Kidney (tissue), 14 donors: ENCODE results near the gene RPS6KA4. TPM values are rescaled to one million over a fixed set of nuclear protein-coding genes. Genes with fewer than 3 reads are reported as not detected.

ENCODE experiments used
- DNase-seq, 5 donors: peaks; one replicate each; pipeline ENCODE4 v3.0.0-alpha.2; 2013 to 2020
- FAIRE-seq: peaks from 2 replicates; lab custom pipeline; 2012; peaks lifted over from hg19 to GRCh38; lab: Jason Lieb, UNC
- H3K27ac ChIP-seq, 2 donors: one replicate each; pipeline ENCODE4 v1.7.0; 2013; ENCODE audit warnings: low read depth in 2 of 2, low read length in 2 of 2, inconsistent platforms in 1 of 2
- H3K27me3 ChIP-seq: one replicate; pipeline ENCODE4 v1.7.1; 2013; ENCODE audit warnings: low read length, inconsistent platforms; ENCODE audit not compliant: control insufficient read depth, insufficient read depth
- H3K36me3 ChIP-seq, 3 donors: one replicate each; pipeline versions ENCODE4 v1.7.0 to v1.7.1; 2013; ENCODE audit warnings: low read length in 3 of 3, control low read depth in 1 of 3, inconsistent platforms in 1 of 3; ENCODE audit not compliant: insufficient read depth in 3 of 3, control insufficient read depth in 2 of 3
- H3K4me1 ChIP-seq, 3 donors: one replicate each; pipeline versions ENCODE4 v1.7.0 to v1.7.1; 2013; ENCODE audit warnings: low read length in 3 of 3, inconsistent platforms in 1 of 3, low read depth in 1 of 3; ENCODE audit not compliant: control insufficient read depth in 2 of 3, insufficient read depth in 2 of 3
- H3K4me3 ChIP-seq, 3 donors: one replicate each; pipeline versions ENCODE4 v1.7.0 to v1.8.1; 2013; ENCODE audit warnings: low read length in 3 of 3, control low read depth in 1 of 3, inconsistent platforms in 1 of 3
- H3K9ac ChIP-seq, 3 donors: one replicate each; pipeline versions ENCODE4 v1.7.0 to v1.7.1; 2013; ENCODE audit warnings: low read length in 3 of 3, control low read depth in 1 of 3, inconsistent platforms in 1 of 3
- H3K9me3 ChIP-seq, 3 donors: one replicate each; pipeline versions ENCODE4 v1.7.0 to v1.7.1; 2013; ENCODE audit warnings: low read length in 3 of 3, control low read depth in 1 of 3, inconsistent platforms in 1 of 3; ENCODE audit not compliant: control insufficient read depth in 2 of 3, insufficient read depth in 1 of 3
- intact Hi-C: fragments of 100-400 bp; cut with DNase I; formaldehyde crosslinking; loops from one replicate; pipeline ENCODE4 v1.11.1; 2022
- polyA plus RNA-seq: library from polyadenylated mRNA; stranded (reverse); fragments of 350-450 nt; fragmentation: Illumina TruSeq; extraction: RNeasy Lipid Tissue Mini Kit (QIAGEN cat#74804); gene quantifications from one replicate; pipeline ENCODE4 v1.2.3, GENCODE V29; 2014; ENCODE audit warnings: low read depth, low replicate concordance; ENCODE audit not compliant: insufficient read depth
- total RNA-seq: library from RNA; stranded (reverse); fragmentation: NEBNext Ultra II Directional; extraction: Animal tissue kit (Norgen Biotek cat#: 25700); gene quantifications from one replicate; pipeline ENCODE4 v1.2.1, GENCODE V29; 2021
- TF ChIP-seq, protein P1 (sequence below): IDR thresholded peaks from 3 replicates; pipeline ENCODE4 v1.5.1; 2012; ENCODE audit warnings: mild to moderate bottlenecking, moderate library complexity, borderline replicate concordance; ENCODE audit not compliant: insufficient read depth; ENCODE audit errors: extremely low read depth
- donor health status: control.
- donor health status: control.
- donor health status: control.
- donor health status: control.
- donor health status: control.
- donor health status: DM: yes; HTN: yes; CAD: no.
- donor health status: Normal renal cell carcinoma (clear cell type).

The RPS6KA4 gene
- total and polyA plus RNA-seq, 2 donors from 2014 or later, result 13.6 to 40.2 TPM

GRCh38 chr11:64343767-64344559 is 15.0 kb upstream of the RPS6KA4 start:
- no peaks in the 10 kb centered on the region for H3K36me3 ChIP-seq
- no peaks in the 10 kb centered on the region for H3K9me3 ChIP-seq
- no peak overlapping the region for H3K27ac ChIP-seq
- H3K27me3 ChIP-seq, result no peaks in the 10 kb centered on the region
- H3K9ac ChIP-seq, result no peak overlapping the region
- intact Hi-C loops, result no loop called here
- no peak for DNase-seq
- peaks cover 0 to 5% (median 4%) of the 10 kb centered on the region in 3 donors for H3K4me1 ChIP-seq
- no peak overlapping the region for H3K4me3 ChIP-seq
- FAIRE-seq, result no peak
- TF ChIP-seq, protein P1, sequence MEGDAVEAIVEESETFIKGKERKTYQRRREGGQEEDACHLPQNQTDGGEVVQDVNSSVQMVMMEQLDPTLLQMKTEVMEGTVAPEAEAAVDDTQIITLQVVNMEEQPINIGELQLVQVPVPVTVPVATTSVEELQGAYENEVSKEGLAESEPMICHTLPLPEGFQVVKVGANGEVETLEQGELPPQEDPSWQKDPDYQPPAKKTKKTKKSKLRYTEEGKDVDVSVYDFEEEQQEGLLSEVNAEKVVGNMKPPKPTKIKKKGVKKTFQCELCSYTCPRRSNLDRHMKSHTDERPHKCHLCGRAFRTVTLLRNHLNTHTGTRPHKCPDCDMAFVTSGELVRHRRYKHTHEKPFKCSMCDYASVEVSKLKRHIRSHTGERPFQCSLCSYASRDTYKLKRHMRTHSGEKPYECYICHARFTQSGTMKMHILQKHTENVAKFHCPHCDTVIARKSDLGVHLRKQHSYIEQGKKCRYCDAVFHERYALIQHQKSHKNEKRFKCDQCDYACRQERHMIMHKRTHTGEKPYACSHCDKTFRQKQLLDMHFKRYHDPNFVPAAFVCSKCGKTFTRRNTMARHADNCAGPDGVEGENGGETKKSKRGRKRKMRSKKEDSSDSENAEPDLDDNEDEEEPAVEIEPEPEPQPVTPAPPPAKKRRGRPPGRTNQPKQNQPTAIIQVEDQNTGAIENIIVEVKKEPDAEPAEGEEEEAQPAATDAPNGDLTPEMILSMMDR, result no peak

DNA sequence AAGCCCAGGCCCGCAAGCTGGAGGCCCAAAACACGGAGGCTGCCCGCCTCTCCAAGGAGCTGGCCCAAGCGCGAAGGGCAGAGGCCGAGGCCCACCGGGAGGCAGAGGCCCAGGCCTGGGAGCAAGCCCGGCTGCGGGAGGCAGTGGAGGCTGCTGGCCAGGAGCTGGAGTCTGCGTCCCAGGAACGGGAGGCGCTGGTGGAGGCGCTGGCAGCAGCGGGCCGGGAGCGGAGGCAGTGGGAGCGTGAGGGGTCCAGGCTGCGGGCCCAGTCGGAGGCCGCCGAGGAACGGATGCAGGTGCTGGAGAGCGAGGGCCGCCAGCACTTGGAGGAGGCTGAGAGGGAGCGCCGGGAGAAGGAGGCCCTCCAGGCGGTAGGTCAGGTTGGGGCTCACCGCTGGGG is 14.2 kb upstream of the RPS6KA4 start:
- Histone ChIP-seq H3K36me3 (no peaks in the 10 kb centered on the region), H3K4me3 (no peak overlapping the region), H3K27me3 (no peaks in the 10 kb centered on the region), H3K27ac (no peak overlapping the region), H3K9ac (no peak overlapping the region), H3K4me1 (peaks cover 0 to 5% (median 4%) of the 10 kb centered on the region in 3 donors), H3K9me3 (no peaks in the 10 kb centered on the region)
- DNase-seq (no peak), FAIRE-seq (no peak)
- intact Hi-C loops, result no loop called here
- TF ChIP-seq, protein P1, result no peak

GRCh38 chr11:64347193-64347867 is 11.6 kb upstream of the RPS6KA4 start:
- DNase-seq, result no peak
- FAIRE-seq, result no peak
- no peaks in the 10 kb centered on the region for H3K36me3 ChIP-seq
- no peaks in the 10 kb centered on the region for H3K9me3 ChIP-seq
- H3K27me3 ChIP-seq, result no peaks in the 10 kb centered on the region
- no peak overlapping the region for H3K4me3 ChIP-seq
- H3K4me1 ChIP-seq, result peaks cover 0 to under 1% (median 0%) of the 10 kb centered on the region in 3 donors
- no peak overlapping the region for H3K27ac ChIP-seq
- no peak overlapping the region for H3K9ac ChIP-seq
- TF ChIP-seq, protein P1, result no peak
- intact Hi-C loops, result no loop called here
